ENCODE data around the gene TMEM72. TPM values are rescaled to one million over a fixed set of nuclear protein-coding genes. Genes with fewer than 3 reads are reported as not detected.

Gene TMEM72
- total and polyA plus RNA-seq, 2 donors (not counting 1 experiment from before 2014, with no cell fraction given): not detected

DNA sequence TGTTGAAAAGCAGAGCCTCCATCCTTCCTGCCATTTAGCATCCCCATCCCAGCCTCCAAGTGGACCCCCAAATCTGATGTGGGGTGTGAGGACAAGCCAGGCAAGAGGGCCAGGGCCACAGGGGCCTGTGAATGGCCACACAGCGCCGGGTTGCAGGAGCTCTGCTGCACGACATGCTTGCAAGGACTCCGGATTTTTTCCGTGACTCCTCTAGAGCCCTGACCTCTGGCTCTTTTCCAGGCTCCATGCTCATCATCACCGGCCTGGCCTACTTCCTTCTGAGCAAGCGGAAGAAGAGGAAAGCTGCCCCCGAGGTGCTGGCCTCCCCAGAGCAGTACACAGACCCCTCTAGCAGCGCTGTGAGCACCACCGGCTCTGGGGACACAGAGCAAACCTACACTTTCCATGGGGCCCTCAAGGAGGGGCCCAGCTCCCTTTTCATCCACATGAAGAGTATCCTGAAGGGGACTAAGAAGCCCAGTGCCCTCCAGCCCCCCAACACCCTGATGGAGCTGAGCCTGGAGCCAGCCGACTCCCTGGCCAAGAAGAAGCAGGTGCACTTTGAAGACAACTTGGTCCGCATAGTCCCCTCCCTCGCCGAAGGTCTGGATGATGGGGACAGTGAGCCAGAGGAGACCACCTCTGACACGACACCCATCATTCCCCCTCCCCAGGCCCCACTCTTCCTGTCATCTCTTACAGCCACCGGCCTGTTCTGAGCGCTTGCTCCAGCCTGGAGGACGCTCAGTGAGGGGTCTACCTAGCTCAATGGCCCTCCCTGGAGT, 23.5 kb downstream of the TMEM72 start:
- H3K4me3 Mint-ChIP-seq: no peak overlapping the region

DNA sequence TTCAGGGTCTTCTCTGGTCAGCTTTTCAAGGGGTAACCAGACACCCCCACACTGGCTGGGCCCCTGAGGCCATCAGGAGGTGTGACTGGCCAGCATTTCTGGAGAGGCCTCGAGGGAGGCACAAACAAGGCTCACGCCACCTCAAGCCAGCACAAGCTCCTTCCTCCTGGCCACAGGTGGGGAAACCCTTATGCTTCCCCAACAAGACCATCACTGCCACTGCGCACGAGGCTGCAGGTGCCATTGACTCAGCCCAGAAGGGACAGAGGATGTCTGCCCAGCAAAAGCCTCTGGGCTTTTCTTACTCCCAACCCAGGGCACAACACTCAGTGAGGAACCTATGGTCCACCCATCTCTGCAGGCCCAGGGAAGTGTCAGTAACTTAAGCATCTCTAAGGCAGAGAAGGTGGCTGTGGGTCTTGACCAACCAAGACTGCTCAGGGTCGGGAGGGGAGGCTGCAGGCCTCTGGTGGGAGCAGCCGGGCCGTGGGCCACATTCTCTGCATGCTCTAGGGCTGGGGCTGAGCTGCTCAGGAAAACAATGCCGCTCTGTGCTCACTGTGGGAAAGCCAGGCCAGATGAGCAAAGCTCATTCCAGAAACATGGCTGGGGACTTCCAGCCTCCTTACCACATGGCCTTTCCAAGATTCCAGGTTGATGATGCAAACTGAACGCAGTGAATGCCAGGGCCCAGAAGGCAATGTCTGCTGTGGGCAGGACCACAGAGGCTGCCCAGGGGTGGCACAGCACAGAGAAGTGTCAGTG, 24.2 kb downstream of the TMEM72 start:
- CTCF ChIA-PET: interaction anchor here (1.2 to 6.4 kb wide), 5 partner anchors 11 to 44 kb away, joined by 3 to 93 read pairs (median 5); partner anchors contain the start of gene DEPP1
- Mint-ChIP-seq H3K9me3 (ENCODE audit: insufficient read depth) (peaks cover 5% of the 10 kb centered on the region), H3K27ac (no peak overlapping the region), H3K27me3 (no peaks in the 10 kb centered on the region), H3K4me1 (no peaks in the 10 kb centered on the region), H3K4me3 (no peak overlapping the region)
- no peaks in the 10 kb centered on the region for H3K9me3 ChIP-seq (ENCODE audit: control extremely low read depth in 1 of 3, control insufficient read depth in 2 of 3, insufficient read depth in 1 of 3, low read length in 2 of 3)
- no peaks in the 10 kb centered on the region for H3K79me2 ChIP-seq (ENCODE audit: control insufficient read depth, insufficient read depth, low read length)
- no peak overlapping the region for H3K4me2 ChIP-seq (replicated peaks; ENCODE audit: low read depth, low read length, poor library complexity, severe bottlenecking)
- H3K27ac ChIP-seq (ENCODE audit: low read length in 2 of 2): no peak overlapping the region
- DNase-seq (no peak), ATAC-seq (ENCODE audit: low read depth) (no peak)
- POLR2A ChIA-PET: no interaction called here
- TF ChIP-seq EZH2 (IDR thresholded peaks at IDR 0.05; ENCODE audit: borderline replicate concordance, insufficient read depth, low read depth, low read length, poor library complexity, severe bottlenecking): no peak
- no peak for TF ChIP-seq CTCF (IDR thresholded peaks at IDR 0.05)
- no peaks in the 10 kb centered on the region for H3K36me3 ChIP-seq (replicated peaks in 1 of 2; ENCODE audit: control extremely low read depth in 1 of 2, control insufficient read depth in 1 of 2, extremely low read depth in 1 of 2, insufficient read depth in 2 of 2, low read length in 1 of 2)
- 82% methylated on average over 8 of the region's 9 CpGs for WGBS (ENCODE audit: insufficient coverage)
- H3K4me3 ChIP-seq (ENCODE audit: control extremely low read depth in 1 of 5, extremely low read depth in 1 of 5, insufficient read depth in 1 of 5, low read depth in 2 of 5, low read length in 4 of 5): no peak overlapping the region
- H3K4me1 ChIP-seq (ENCODE audit: control insufficient read depth in 2 of 2, insufficient read depth in 2 of 2, low read length in 2 of 2): peaks cover 0 to 8% of the 10 kb centered on the region in 2 donors
- no peaks in the 10 kb centered on the region for H3K27me3 ChIP-seq (replicated peaks in 1 of 4; ENCODE audit: control extremely low read depth in 1 of 4, control insufficient read depth in 3 of 4, insufficient read depth in 4 of 4, low read length in 3 of 4)
- intact Hi-C loops (cut with micrococcal nuclease): no loop called here
- no peak overlapping the region for H3K9ac ChIP-seq (ENCODE audit: low read length)
- no peak overlapping the region for H2AFZ ChIP-seq (ENCODE audit: insufficient read depth, low read depth, low read length, poor library complexity, severe bottlenecking)
- H4K20me1 ChIP-seq (ENCODE audit: control insufficient read depth, insufficient read depth, low read length, poor library complexity, severe bottlenecking): no peaks in the 10 kb centered on the region

More for the DNA sequence above, 23.5 kb downstream of the TMEM72 start:
- no peak overlapping the region for H3K27ac Mint-ChIP-seq
- Histone ChIP-seq H3K9me3 (ENCODE audit: control extremely low read depth in 1 of 3, control insufficient read depth in 2 of 3, insufficient read depth in 1 of 3, low read length in 2 of 3) (no peaks in the 10 kb centered on the region), H3K36me3 (replicated peaks in 1 of 2; ENCODE audit: control extremely low read depth in 1 of 2, control insufficient read depth in 1 of 2, extremely low read depth in 1 of 2, insufficient read depth in 2 of 2, low read length in 1 of 2) (no peaks in the 10 kb centered on the region), H3K27me3 (replicated peaks in 1 of 4; ENCODE audit: control extremely low read depth in 1 of 4, control insufficient read depth in 3 of 4, insufficient read depth in 4 of 4, low read length in 3 of 4) (no peaks in the 10 kb centered on the region), H3K4me3 (ENCODE audit: control extremely low read depth in 1 of 5, extremely low read depth in 1 of 5, insufficient read depth in 1 of 5, low read depth in 2 of 5, low read length in 4 of 5) (no peak overlapping the region), H3K27ac (ENCODE audit: low read length in 2 of 2) (no peak overlapping the region), H3K9ac (ENCODE audit: low read length) (no peak overlapping the region), H3K4me2 (replicated peaks; ENCODE audit: low read depth, low read length, poor library complexity, severe bottlenecking) (no peak overlapping the region), H2AFZ (ENCODE audit: insufficient read depth, low read depth, low read length, poor library complexity, severe bottlenecking) (no peak overlapping the region), H4K20me1 (ENCODE audit: control insufficient read depth, insufficient read depth, low read length, poor library complexity, severe bottlenecking) (no peaks in the 10 kb centered on the region), H3K4me1 (ENCODE audit: control insufficient read depth in 2 of 2, insufficient read depth in 2 of 2, low read length in 2 of 2) (peaks cover 0 to 8% of the 10 kb centered on the region in 2 donors), H3K79me2 (ENCODE audit: control insufficient read depth, insufficient read depth, low read length) (no peaks in the 10 kb centered on the region)
- peaks cover 5% of the 10 kb centered on the region for H3K9me3 Mint-ChIP-seq (ENCODE audit: insufficient read depth)
- ATAC-seq (ENCODE audit: low read depth): no peak
- no peak for DNase-seq
- no peak for TF ChIP-seq EZH2 (IDR thresholded peaks at IDR 0.05; ENCODE audit: borderline replicate concordance, insufficient read depth, low read depth, low read length, poor library complexity, severe bottlenecking)
- intact Hi-C loops (cut with micrococcal nuclease): no loop called here
- ChIA-PET CTCF (interaction anchor here (1.2 to 6.4 kb wide), 5 partner anchors 11 to 45 kb away, joined by 3 to 93 read pairs (median 5); partner anchors contain the start of gene DEPP1), POLR2A (no interaction called here)
- no peaks in the 10 kb centered on the region for H3K27me3 Mint-ChIP-seq
- WGBS (ENCODE audit: insufficient coverage): 96% methylated on average over 14 of the region's 18 CpGs
- H3K4me1 Mint-ChIP-seq: no peaks in the 10 kb centered on the region

All from B cell (primary cell).